Astrocyte of the hippocampus (primary cell): Measurements from ENCODE around the gene ABLIM2.

ENCODE experiments used
- DNase-seq: peaks from one replicate; pipeline ENCODE4 v3.0.0; 2011; ENCODE audit warnings: low read depth, low spot score

ABLIM2 gene

DNA sequence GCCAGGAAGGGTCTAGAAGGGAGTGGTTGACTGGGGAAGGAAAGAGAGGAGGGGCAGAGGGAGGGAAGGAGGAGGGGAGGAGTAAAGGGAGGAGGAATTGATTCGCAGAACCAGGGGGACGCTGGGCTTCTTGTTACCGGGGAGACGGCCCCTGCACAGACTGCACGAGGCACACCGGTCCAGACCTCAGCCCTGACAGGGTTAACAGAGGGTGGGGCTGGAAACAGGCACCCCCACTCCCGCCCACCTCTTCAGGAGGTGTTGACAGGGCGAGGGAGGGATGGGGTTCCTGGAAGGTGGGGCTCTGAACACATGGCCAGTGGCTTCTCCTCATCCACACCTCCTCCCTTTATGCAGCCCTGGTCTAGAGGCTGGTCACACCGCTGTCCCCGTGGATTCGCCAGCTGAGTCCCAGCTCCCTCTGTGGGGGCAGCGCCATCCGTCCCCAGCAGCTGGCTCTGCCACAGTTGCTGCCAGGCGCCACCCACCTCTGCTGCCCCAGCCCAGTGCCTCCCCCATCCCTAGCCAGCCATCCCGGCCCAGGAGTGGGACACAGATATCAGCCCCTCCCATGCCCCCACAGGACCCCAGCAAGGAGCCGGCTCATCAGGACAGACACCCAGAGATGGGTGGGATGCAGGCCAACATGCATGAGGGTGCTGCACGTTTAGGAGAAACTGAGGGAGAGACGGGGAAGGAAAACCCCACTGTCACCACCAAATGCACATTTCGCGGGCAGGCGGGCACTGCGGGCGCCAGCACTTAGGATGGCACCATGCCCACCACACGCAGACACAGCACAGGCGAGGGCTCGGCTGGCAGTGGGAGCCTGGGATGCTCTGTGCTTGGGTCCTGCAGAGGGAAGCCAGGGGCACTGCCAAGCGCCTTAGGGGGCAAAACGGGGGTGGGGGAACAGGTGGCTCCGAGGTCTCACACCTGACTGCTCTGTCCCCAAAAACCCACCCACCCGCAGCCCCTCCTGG is 87.6 kb downstream of the ABLIM2 start:
- no peak for DNase-seq

DNA sequence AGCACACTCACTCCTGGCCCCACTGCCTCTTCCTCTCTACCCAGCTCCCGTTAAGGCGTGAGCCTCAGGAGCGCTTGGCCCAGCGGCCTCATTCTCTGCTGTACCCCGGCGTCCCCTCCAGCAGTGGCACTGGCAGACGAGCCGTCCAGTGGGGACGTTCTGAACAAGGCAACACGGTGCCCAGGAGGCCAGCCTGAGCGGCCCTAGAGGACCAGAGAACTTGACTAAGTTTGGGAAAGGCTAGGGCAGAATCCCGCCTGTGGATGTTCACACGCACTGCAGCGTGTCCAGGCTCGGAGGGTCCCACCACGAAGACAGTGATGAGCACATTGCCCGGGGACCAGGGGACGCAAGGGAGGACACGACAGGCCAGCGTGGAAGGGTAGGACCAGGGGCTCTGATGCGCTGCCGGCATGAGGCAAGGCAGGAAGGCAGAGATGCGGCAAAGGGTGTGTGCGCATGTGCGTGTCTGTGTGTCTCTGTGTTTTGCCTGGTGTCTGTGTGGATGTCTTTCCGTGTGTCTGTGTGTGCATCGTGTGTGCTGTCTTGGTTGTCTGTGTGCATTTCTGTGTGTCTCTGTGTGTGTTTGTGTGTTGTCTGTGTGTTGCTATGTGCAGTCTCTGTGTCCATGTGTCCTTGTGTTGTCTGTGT is 89.4 kb downstream of the ABLIM2 start:
- DNase-seq: no peak

GRCh38 chr4:8067945-8068896 is 90.4 kb downstream of the ABLIM2 start:
- no peak for DNase-seq

GRCh38 chr4:8067274-8067936 is 91.2 kb downstream of the ABLIM2 start:
- no peak for DNase-seq

GRCh38 chr4:8066336-8066931 is 92.2 kb downstream of the ABLIM2 start:
- no peak for DNase-seq

GRCh38 chr4:8063974-8064563 is 94.5 kb downstream of the ABLIM2 start:
- no peak for DNase-seq

GRCh38 chr4:8061573-8061972 is 97.0 kb downstream of the ABLIM2 start:
- DNase-seq: no peak

DNA sequence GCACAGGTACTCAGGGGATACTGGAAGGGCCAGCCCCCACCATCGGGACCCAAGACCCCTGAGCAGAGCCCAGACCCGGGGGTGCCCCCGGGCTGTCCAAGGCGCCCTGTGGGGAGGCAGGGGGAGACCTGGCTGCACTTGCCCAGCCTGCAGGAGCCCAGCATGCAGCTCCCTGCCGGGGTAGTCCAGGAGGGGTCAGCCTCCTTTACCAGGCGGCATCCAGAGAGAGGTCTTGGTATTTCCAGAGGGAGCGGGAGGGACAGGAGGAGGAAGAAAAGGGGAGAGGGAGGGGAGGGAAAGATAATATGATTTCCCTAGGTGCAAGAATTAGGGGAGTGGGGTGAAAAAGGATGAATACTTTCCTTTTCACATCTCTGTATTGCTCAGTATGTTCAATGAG is 97.5 kb downstream of the ABLIM2 start:
- DNase-seq: no peak

DNA sequence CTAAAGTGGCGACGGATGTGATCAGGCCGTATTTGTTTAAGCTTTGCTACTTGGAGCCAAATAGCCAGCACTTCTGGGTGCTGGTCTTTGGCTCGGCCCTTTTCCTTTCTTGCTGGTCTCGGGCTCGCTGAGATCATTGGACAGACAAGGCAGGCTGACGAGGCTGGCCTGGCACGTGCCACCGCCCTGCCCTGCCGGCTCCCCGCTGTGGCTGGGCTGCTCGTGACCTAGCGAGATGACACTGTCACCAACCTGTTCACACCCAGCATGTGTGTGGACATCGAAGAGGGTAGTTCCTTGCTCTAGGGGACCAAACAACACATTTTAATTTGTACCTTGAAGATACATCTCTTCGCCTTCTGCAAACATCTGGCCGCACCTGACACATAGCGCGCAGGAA is 98.0 kb downstream of the ABLIM2 start:
- no peak for DNase-seq

DNA sequence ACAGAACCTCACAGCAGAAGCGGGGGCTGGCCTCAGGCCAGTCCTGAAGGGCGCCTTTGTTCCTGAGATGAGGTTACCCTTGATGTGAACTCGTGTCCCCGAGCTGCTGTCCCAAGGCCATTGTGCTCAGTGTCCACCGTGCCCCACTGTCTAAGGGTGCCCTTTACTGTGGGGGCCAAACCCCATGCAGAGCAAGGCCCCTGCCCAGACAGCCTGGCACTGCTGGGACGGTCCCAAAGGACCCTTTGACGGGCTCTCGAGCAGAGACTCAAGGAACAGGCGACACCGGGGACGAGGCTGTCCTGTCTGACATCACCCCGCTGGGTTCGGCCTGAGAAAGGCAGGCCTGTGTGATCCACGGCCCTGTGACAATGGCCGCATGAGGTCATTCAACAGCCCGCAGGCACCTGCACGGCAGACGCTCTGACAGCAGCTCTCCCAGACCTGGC is 100.6 kb downstream of the ABLIM2 start:
- DNase-seq: no peak

- no peak for DNase-seq
Observed at GRCh38 chr4:8055206-8055605, 103.4 kb downstream of the ABLIM2 start.

GRCh38 chr4:8053688-8054449 is 104.7 kb downstream of the ABLIM2 start:
- no peak for DNase-seq

DNA sequence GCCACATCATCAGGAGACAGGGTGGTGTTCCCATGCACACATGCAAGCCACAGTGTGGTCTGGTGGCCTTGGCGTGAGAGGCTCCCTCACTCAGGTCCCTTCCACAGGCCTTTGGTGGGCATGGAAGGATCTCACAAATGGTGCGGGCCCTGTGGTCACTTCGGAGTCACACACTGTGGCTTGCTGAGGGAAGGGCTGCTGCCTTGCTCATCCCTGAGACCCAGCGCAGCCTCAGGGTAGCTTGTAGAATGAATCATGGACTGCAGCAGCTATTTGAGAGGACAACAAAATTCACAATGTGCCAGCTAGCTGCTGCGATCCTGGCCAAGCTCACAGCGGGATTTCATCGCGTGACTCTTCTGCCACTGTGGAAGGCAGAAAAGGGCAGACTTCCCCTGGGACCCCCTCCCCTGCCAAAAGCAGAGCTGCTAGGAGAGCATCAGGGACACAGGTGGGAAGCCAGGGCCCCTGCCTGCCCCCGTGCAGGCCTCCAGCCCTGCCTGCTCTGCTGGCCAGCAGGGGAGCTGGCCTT is 106.4 kb downstream of the ABLIM2 start:
- DNase-seq: no peak

DNA sequence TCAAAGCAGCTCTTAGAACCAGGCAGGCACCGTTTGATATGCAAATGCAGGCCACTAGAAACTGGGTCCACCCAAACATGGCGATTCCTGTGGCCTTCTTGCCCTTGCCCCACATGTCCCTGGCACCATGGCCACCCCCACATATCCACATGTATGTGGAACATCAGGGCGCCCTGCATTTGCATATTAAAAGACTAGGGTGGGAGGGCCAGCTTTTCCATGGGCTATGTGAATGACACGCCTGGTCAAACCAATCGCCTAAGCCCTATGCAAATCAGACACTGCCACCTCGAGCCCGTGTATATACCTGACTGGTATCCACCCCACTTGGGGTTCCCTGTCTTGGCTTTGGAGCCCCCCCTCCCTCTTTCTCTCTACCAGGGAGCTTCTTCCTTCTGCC is 107.0 kb downstream of the ABLIM2 start:
- DNase-seq: no peak

DNA sequence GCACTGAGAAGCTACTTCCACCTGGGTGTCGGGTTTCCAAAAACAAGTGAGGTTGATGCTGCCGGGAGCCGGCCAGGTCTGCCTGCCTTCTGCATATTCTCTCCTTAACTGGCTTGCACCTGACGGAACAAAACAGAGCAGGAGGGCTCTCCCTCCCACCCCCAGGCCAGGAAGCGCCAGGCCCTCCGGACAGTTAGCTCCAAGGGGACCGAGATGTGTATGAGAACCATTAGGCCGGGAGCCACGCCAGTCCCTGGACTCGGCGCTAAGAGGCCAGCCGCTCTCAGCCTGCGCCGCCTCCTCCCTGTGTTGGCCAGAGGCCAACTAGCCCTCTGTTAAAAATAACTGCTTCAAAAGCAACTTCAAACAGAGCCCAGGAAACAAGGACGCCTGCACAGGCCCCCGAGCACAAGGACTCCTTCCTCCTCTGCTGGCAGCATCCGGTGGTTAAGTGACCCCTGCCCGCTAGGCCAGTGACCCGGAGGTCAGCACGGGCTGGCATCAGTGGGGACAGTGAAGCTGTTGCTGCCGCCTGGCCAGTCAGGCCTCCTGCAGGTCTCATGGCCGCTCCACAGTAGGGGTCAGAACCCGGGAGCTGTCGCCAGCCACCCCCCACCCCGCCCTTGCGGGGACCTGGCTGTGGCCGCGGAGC is 107.9 kb downstream of the ABLIM2 start:
- DNase-seq: peak; percentile 81

DNA sequence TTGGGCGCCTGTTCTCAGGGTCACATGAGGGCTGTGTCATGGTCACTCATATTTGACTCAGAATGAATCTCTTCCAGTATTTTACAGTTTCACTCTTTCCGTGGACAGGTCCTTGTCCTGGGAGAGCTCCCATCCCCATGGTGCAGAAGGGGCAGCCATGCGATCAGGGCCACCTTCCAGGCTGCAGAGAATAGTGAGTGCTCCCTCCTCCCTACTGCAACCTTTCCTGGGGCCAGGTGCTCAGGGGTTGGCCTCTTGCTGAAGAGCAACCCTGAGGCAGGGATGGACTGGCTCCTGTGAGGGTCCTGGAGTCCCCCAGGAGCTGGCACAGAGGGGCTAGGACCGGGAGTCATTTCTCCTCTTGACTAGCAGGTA is 108.4 kb downstream of the ABLIM2 start:
- DNase-seq: no peak

DNA sequence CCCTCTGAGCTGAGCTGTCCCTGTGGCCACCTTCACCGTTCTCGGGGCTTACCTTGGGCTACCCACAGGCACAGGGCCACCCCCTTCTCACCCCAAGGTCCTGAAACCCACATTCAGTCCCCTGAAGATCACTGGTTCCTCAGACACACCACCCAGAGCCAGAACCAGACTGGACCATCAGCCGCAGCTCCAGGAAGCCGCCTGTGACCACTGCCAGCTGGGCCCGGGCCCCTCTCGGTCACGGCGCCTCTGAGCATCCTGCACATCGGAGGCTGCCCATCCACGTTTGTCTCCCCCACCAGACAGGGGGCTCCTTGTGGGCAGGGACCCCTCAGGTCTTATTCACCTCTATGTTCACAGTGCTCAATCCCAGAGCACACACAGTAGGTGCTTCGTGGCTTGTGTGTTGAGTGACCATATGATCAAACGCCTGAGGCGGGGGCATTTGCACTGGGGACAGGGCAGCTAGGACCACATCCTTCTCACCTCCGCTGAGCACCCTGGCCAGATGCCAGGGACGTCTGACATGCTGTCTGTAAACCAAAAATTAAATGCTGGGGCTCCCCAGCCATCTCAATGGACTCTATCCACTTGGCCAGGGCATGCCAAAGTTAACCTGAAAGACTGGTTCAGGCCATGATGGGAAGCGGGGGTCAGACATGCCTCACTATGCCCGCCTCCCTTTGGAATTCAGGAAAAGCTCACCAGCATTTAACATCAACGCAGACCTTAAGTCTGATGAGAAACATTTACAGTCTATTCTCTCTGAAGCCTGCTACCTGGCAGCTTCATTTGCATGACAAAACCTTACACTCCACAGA is 109.5 kb downstream of the ABLIM2 start:
- DNase-seq: peak; percentile 13
